IMR-90 (cell line): ENCODE data around the gene TMEM130.

Source experiments
- CHD1 ChIP-seq: IDR thresholded peaks from 2 replicates; pipeline ENCODE4 v1.6.1; 2012; ENCODE audit warnings: low read depth, low read length, improper control_type of control experiment
- MXI1 ChIP-seq: IDR thresholded peaks from 2 replicates; pipeline ENCODE4 v1.6.1; 2012; ENCODE audit warnings: low read depth, mild to moderate bottlenecking, low read length, moderate library complexity, borderline replicate concordance
- POLR2A ChIP-seq: IDR thresholded peaks from 2 replicates; pipeline ENCODE4 v1.6.1; 2012; ENCODE audit warnings: mild to moderate bottlenecking, low read depth, low read length
- RAD21 ChIP-seq: IDR thresholded peaks from 2 replicates; pipeline ENCODE4 v1.6.1; 2012; ENCODE audit warnings: low read length, improper control_type of control experiment
- SMC3 ChIP-seq: fragments of 150-350 bp; IDR thresholded peaks from 2 replicates; pipeline ENCODE4 v1.6.1; 2016; ENCODE audit warnings: low read depth, mild to moderate bottlenecking, antibody characterized with exemption, low read length, moderate library complexity
- TF ChIP-seq, protein P1 (sequence below): conservative IDR thresholded peaks from 2 replicates; pipeline ENCODE4 v1.5.1; 2012; ENCODE audit warnings: mild to moderate bottlenecking, low read depth, low read length, improper control_type of control experiment
- TF ChIP-seq, protein P2 (sequence below): fragments of 150-350 bp; IDR thresholded peaks from 2 replicates; pipeline ENCODE4 v1.6.1; 2017; ENCODE audit warnings: mild to moderate bottlenecking, antibody characterized with exemption, low read length, low read depth
- TF ChIP-seq, protein P3 (sequence below): fragments of 150-350 bp; IDR thresholded peaks from 2 replicates; pipeline ENCODE4 v1.6.1; 2016; ENCODE audit warnings: low read depth, mild to moderate bottlenecking, low read length, moderate library complexity, borderline replicate concordance

DNA sequence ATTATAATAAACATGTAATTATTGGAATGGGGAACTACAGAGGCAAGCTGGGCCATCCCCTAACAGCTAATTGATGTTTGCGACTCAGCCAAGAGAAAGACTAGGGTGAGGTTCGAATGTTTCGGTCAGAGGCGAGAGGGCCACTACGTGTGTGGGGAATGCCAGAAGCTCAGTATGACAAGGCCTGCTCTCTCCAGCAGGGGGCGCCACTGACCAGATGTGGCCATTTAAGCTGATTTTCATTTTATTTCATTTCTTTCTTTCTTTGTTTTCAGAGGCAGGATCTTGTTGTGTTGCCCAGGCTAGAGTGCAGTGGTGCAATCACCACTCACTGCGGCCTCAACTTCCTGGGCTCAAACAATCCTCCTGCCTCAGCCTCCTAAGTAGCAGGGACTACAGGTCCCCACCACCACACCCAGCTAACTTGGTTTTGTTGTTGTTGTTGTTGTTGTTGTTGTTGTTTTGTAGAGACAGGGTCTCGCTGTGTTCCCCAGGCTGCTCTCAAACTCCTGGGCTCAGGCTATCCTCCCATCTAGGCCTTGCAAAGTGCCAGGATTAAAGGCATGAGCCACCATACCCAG is 38.1 kb downstream of the TMEM130 start:
- TF ChIP-seq, protein P1, sequence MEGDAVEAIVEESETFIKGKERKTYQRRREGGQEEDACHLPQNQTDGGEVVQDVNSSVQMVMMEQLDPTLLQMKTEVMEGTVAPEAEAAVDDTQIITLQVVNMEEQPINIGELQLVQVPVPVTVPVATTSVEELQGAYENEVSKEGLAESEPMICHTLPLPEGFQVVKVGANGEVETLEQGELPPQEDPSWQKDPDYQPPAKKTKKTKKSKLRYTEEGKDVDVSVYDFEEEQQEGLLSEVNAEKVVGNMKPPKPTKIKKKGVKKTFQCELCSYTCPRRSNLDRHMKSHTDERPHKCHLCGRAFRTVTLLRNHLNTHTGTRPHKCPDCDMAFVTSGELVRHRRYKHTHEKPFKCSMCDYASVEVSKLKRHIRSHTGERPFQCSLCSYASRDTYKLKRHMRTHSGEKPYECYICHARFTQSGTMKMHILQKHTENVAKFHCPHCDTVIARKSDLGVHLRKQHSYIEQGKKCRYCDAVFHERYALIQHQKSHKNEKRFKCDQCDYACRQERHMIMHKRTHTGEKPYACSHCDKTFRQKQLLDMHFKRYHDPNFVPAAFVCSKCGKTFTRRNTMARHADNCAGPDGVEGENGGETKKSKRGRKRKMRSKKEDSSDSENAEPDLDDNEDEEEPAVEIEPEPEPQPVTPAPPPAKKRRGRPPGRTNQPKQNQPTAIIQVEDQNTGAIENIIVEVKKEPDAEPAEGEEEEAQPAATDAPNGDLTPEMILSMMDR: peak; percentile 59
- TF ChIP-seq, protein P2, sequence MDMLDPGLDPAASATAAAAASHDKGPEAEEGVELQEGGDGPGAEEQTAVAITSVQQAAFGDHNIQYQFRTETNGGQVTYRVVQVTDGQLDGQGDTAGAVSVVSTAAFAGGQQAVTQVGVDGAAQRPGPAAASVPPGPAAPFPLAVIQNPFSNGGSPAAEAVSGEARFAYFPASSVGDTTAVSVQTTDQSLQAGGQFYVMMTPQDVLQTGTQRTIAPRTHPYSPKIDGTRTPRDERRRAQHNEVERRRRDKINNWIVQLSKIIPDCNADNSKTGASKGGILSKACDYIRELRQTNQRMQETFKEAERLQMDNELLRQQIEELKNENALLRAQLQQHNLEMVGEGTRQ: no peak
- TF ChIP-seq POLR2A: no peak
- TF ChIP-seq, protein P3, sequence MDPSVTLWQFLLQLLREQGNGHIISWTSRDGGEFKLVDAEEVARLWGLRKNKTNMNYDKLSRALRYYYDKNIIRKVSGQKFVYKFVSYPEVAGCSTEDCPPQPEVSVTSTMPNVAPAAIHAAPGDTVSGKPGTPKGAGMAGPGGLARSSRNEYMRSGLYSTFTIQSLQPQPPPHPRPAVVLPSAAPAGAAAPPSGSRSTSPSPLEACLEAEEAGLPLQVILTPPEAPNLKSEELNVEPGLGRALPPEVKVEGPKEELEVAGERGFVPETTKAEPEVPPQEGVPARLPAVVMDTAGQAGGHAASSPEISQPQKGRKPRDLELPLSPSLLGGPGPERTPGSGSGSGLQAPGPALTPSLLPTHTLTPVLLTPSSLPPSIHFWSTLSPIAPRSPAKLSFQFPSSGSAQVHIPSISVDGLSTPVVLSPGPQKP: no peak
- peak; percentile 52 for TF ChIP-seq RAD21
- peak; percentile 48; the same call in 1 of the 2 replicates for TF ChIP-seq SMC3
- no peak for TF ChIP-seq MXI1
- TF ChIP-seq CHD1: no peak
